SK-N-MC (cell line): ENCODE data around the gene CREBZF.

ENCODE experiments used
- EZH2 ChIP-seq: fragments of 200-600 bp; sonication (generic); IDR thresholded peaks from one replicate; pipeline ENCODE4 v1.6.1; 2017; ENCODE audit warnings: antibody characterized with exemption
- FOXP2 ChIP-seq: optimal IDR thresholded peaks from 2 replicates; pipeline ENCODE3; 2011; ENCODE audit warnings: mild to moderate bottlenecking, moderate library complexity; ENCODE audit not compliant: insufficient read depth; ENCODE audit errors: extremely low read length, control extremely low read depth
- POLR2AphosphoS5 ChIP-seq: IDR thresholded peaks from 2 replicates; pipeline ENCODE4 v1.6.1; 2012; ENCODE audit warnings: mild to moderate bottlenecking, low read depth, low read length, borderline replicate concordance

DNA sequence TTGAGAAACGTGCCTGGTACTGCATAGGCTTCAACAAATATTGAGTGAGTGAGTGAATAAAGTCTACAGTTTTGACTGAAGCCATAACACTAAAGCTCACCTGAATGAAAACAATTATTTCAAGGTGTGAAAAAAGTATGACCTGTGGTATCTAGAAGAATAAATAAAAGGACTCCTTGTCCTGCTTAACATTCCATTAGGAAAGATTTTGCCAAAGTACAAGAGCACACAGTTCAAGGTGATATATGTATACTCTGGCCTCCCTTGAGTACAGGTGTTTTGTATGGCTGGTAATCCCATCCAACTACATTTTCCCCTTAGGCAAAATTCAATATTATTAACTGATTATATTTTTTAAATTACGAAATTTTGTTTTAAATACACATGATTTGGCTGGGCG is 1.8 kb upstream of the CREBZF start:
- TF ChIP-seq POLR2AphosphoS5: no peak
- TF ChIP-seq EZH2: no peak
- no peak for TF ChIP-seq FOXP2
